HL-60 (cell line): ENCODE data around the gene SLC6A7.

Source experiments
- DNase-seq, 2 experiments: peaks; one replicate each; pipeline ENCODE4 v3.0.0-alpha.2; 2010 to 2020; ENCODE audit warnings: low read depth in 1 of 2, low spot score in 1 of 2
- H3K27ac ChIP-seq: fragments of 250-450 bp; sonication (Bioruptor Pico); replicated peaks from 2 replicates; pipeline ENCODE4 v1.5.1; 2020; ENCODE audit warnings: mild to moderate bottlenecking, moderate library complexity
- H3K27me3 ChIP-seq: fragments of 250-450 bp; sonication (Bioruptor Pico); 2 replicates; pipeline ENCODE4 v1.5.1; 2021; ENCODE audit warnings: mild to moderate bottlenecking, moderate library complexity; ENCODE audit not compliant: insufficient read depth, poor library complexity, severe bottlenecking
- H3K4me3 ChIP-seq: replicated peaks from 2 replicates; pipeline ENCODE4 v1.5.1; 2011; ENCODE audit warnings: mild to moderate bottlenecking, control low read depth, low read length; ENCODE audit not compliant: insufficient read depth
- GABPA ChIP-seq: IDR thresholded peaks from 2 replicates; pipeline ENCODE4 v1.6.1; 2012; ENCODE audit warnings: low read depth
- POLR2AphosphoS5 ChIP-seq: IDR thresholded peaks from 2 replicates; pipeline ENCODE4 v1.6.1; 2012; ENCODE audit warnings: low read depth
- SPI1 ChIP-seq: IDR thresholded peaks from 2 replicates; pipeline ENCODE4 v1.6.1; 2012; ENCODE audit warnings: low read depth, mild to moderate bottlenecking, borderline replicate concordance
- TF ChIP-seq, protein P1 (sequence below): IDR thresholded peaks from 2 replicates; pipeline ENCODE4 v1.6.1; 2012; ENCODE audit warnings: low read depth; ENCODE audit not compliant: insufficient replicate concordance
- TF ChIP-seq, protein P2 (sequence below): IDR thresholded peaks from one replicate; pipeline ENCODE4 v1.5.1; 2011; ENCODE audit warnings: low read length, control low read depth, inconsistent platforms; ENCODE audit not compliant: insufficient read depth

Gene SLC6A7

DNA sequence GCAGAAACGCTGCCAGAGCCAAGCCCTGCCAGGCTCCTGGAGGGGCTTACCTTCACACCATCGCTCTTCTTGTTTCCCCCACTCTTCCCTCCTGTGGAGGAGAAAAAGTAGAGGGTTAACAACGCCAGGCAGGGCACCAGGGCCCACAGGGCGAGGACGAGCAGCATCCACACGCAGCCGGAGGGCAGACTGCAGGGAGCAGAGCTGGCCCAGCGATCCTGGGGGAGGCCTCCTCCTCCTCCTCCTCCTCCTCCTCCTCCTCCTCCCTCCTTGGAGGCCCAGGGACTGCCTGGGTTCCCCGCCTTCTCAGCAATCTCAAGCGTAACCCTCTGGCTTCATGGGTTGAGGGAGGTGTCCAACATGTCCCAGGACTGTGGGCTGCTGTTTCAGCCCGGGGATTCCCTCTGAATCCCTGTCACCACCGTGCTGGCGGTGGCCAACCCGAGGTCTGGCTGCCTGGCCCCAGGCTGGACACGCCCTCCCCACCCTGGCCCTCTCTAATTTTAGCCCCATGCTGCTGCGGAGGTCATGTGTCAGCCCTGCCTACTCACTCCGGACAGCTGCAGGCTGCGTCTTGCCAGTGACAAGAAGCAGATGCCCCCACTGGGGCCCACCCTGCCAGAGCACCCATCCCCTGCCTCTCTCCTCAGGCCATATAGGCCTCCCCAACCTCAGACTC lies 55.4 kb downstream of the SLC6A7 start:
- H3K27ac ChIP-seq: no peak overlapping the region
- no peak overlapping the region for H3K4me3 ChIP-seq
- TF ChIP-seq, protein P1, sequence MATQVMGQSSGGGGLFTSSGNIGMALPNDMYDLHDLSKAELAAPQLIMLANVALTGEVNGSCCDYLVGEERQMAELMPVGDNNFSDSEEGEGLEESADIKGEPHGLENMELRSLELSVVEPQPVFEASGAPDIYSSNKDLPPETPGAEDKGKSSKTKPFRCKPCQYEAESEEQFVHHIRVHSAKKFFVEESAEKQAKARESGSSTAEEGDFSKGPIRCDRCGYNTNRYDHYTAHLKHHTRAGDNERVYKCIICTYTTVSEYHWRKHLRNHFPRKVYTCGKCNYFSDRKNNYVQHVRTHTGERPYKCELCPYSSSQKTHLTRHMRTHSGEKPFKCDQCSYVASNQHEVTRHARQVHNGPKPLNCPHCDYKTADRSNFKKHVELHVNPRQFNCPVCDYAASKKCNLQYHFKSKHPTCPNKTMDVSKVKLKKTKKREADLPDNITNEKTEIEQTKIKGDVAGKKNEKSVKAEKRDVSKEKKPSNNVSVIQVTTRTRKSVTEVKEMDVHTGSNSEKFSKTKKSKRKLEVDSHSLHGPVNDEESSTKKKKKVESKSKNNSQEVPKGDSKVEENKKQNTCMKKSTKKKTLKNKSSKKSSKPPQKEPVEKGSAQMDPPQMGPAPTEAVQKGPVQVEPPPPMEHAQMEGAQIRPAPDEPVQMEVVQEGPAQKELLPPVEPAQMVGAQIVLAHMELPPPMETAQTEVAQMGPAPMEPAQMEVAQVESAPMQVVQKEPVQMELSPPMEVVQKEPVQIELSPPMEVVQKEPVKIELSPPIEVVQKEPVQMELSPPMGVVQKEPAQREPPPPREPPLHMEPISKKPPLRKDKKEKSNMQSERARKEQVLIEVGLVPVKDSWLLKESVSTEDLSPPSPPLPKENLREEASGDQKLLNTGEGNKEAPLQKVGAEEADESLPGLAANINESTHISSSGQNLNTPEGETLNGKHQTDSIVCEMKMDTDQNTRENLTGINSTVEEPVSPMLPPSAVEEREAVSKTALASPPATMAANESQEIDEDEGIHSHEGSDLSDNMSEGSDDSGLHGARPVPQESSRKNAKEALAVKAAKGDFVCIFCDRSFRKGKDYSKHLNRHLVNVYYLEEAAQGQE: no peak
- TF ChIP-seq SPI1 (no peak), POLR2AphosphoS5 (no peak), GABPA (no peak)
- TF ChIP-seq, protein P2, sequence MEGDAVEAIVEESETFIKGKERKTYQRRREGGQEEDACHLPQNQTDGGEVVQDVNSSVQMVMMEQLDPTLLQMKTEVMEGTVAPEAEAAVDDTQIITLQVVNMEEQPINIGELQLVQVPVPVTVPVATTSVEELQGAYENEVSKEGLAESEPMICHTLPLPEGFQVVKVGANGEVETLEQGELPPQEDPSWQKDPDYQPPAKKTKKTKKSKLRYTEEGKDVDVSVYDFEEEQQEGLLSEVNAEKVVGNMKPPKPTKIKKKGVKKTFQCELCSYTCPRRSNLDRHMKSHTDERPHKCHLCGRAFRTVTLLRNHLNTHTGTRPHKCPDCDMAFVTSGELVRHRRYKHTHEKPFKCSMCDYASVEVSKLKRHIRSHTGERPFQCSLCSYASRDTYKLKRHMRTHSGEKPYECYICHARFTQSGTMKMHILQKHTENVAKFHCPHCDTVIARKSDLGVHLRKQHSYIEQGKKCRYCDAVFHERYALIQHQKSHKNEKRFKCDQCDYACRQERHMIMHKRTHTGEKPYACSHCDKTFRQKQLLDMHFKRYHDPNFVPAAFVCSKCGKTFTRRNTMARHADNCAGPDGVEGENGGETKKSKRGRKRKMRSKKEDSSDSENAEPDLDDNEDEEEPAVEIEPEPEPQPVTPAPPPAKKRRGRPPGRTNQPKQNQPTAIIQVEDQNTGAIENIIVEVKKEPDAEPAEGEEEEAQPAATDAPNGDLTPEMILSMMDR: no peak
- no peaks in the 10 kb centered on the region for H3K27me3 ChIP-seq
- DNase-seq: no peak

DNA sequence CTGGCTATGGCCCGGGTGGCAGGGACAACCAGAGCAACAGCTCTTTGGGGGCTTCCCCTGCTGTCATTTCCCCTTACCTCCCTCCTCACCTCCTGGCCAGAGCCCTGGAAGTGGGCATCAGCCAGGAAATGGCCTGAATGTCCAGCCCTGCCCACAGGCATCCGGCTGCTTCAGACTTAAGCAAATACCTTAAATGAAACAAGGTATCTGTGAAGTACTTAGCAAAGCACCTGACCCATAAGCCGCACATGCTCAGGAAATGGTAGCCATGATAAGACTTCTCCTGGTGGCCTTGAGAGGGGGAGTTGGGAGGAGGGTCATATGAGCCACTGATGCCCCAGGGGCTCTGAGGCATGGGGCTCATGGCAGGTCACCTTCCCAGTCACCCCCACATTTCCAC lies 55.9 kb downstream of the SLC6A7 start:
- H3K27ac ChIP-seq: no peak overlapping the region
- no peak for DNase-seq
- H3K27me3 ChIP-seq: no peaks in the 10 kb centered on the region
- TF ChIP-seq SPI1 (no peak), POLR2AphosphoS5 (no peak), GABPA (no peak)
- TF ChIP-seq, protein P2: no peak
- TF ChIP-seq, protein P1: no peak
- no peak overlapping the region for H3K4me3 ChIP-seq

DNA sequence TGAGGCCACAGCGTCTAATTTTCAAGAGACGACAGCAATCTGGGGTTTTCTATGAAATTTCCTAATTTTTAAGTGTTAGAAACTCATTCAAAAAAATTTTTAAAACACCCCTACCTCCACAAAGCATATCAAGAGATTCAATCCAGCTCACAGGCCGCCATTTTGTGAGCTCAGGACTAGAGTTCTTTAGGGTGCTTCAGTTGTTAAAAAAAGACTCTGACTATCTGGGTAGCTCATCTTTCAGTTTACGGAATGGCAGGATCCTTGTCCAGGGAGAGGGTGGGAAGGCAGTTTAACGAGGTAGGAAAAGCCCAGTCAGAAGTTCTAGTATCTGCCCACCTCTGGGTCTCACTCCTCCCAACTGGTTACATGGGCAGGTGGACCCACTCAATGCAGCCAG lies 56.6 kb downstream of the SLC6A7 start:
- Histone ChIP-seq H3K27ac (no peak overlapping the region), H3K27me3 (no peaks in the 10 kb centered on the region), H3K4me3 (no peak overlapping the region)
- TF ChIP-seq SPI1: no peak
- no peak for TF ChIP-seq GABPA
- TF ChIP-seq, protein P1: no peak
- TF ChIP-seq POLR2AphosphoS5: no peak
- TF ChIP-seq, protein P2: no peak
- DNase-seq: no peak
